NCI-H2227 (cell line): ENCODE measurements around the gene FLT3.
"Not testable (repeated sequence)": the region's sequence is repeated elsewhere in the genome, so short reads cannot be mapped to it uniquely, and the experiment has no call there.

Experiments used
- DNase-seq: peaks from one replicate; lab custom pipeline; 2025; ENCODE audit not compliant: unreplicated experiment; lab: John Stamatoyannopoulos, UW

FLT3 gene

DNA sequence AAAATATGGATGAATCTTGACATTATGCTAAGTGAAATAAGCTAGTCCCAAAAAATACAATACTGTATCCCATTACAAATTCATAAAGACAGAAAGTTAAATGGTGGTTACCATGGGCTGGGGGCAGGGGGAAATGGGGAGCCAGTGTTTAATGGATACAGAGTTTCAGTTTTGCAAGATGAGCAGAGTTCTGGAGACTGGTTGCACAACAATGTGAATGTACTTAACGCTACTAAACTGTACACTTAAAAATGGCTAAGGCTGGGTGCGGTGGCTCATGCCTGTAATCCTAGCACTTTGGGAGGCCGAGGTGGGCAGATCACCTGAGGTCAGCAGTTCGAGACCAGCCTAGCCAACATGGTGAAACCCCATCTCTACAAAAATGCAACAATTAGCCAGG lies 1.5 kb upstream of the FLT3 start:
- not testable (repeated sequence) for DNase-seq

DNA sequence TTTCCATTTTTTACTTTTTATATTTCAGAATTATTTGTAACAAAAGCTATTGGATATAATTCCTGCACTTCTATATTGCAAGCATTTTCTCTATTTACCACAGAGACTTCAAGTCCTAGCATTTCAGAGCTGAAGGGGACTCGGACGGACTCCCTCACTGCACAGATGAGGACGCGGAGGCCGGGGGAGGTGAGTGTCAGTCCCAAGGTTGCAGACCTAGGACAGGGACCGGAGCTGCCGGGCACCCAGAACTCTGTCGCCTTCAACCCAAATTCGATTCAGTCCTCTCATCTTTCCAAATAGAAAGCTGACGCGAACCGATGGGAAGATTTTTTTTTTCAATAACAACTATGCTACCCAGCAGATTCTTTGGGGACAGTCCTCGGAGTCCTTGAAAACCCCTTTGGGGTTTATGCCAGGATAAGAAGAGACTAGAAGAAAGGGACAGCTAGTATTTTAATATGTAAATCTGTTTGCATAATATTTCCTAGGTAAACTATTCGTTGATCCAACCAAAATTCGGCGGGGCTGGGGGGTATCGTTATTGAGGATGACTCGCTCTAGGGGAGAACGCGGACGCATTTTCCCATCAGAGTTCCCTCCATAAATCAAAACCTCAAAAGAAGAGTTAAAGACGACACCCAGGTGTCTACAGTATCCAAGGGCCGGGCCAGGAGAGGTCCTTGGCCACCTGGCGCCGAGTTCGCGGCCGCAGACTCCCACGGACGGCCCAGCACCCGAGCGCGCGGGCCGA lies 803 bp downstream of the FLT3 start:
- no peak for DNase-seq

DNA sequence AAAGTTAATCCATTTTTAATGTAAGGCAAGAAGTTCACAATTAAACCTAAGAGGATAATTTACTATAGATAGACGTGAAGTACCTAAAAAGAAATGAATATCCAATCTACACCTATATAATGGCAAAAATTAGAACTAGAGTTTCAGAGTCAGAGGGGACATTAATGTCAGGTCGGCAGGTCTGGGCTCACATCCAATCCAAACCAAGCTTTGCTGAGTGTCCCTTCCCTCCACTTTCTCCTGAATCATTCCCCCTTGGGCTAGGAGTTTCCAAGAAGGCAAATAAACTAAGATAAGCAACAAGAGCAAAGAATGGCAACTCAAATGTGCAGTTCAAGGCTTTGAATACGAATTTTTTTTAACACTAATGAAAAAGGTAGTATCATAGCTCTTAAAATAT lies 2.9 kb downstream of the FLT3 start:
- no peak for DNase-seq

DNA sequence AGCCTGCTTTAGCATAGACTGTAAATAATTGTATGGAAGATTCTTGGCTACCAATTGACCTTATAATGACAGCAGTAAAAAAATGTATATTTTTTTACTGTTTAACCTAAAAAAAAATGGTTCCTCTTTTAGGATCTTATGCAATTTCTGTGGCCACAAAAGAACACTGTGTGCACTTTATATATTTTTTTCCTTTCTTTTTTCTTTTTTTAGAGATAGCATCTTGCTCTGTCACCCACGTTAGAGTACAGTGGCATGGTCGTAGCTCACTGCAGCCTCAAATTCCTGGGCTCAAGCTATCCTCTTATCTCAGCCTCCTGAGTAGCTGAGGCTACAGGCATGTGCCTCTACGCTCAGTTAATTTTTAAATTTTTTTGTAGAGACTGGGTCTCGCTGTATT lies 6.1 kb downstream of the FLT3 start:
- DNase-seq = no peak

DNA sequence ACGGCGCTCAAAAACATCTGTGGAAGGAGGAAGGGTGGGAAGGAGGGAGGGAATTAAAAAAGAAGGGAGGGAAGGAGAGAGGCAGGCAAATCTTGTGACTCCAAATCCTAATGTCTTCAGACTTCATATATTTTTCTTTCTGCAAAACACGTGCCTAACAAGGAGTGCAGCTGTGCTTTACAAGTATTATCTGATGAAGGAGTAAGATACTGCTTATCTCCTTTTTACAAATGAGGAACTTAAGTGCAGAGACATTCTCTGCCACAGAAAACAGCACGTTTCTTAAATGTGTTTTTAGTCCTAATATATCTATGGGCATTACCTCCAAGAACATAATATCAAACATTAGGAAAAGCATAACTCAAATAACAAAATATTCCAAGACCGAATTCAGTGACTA lies 6.5 kb downstream of the FLT3 start:
- DNase-seq = no peak

DNA sequence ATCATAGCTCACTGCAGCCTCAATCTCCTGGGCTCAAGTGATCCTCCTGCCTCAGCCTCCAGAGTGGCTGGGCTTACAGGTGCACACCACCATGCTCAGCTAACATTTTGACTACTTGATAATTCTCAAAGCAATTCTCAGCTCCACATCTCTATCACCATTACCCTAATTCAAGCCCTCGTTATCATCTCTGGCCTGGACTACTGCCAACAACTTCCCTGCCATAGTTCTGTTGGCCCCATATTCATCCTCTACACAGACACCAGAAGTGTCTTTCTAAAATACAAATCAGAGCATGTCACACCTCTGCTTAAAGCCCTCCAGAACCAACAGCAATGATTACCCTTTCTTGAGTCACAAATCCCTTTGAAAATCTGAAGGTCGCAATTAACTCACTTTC lies 7.9 kb downstream of the FLT3 start:
- no peak for DNase-seq

DNA sequence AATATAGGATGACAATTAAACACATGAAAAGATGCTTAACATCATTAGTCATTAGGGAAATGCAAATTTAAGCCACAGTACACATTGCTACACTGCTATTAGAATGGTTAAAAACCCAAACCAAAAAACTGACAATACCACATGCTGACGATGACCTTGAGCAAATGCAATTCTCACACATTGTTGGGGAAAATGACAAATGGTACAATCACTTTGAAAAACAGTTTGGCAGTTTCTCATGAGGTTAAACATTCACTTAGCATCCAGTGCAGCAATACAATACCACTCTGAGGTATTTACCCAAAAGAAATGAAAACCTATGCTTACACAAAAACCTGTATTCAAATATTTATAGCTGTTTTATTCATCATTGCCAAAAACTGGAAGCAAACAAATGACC lies 11.3 kb downstream of the FLT3 start:
- DNase-seq = no peak

DNA sequence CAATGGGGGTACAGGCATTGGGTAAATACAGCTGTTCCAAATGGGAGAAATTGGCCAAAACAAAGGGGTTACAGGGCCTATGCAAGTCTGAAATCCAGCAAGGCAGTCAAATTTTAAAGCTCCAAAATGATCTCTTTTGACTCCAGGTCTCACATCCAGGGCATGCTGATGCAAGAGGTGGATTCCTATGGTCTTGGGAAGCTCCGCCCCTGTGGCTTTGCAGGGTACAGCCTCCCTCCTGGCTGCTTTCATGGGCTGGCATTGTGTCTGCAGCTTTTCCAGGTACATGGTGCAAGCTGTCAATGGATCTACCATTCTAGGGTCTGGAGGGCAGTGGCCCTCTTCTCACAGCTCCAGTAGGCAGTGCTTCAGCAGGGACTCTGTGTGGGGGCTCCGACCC lies 22.6 kb downstream of the FLT3 start:
- not testable (repeated sequence) for DNase-seq

DNA sequence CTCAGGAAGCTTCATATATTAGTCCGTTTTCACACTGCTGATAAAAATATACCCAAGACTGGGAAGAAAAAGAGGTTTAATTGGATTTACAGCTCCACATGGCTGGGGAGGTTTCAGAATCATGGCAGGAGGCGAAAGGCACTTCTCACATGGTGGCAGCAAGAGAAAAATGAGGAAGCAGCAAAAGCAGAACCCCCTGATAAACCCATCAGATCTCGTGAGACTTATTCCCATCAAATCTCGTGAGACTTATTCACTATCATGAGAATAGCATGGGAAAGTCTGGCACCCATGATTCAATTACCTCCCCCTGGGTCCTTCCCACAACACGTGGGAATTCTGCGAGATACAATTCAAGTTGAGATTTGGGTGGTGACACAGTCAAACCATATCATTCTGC lies 23.1 kb downstream of the FLT3 start:
- no peak for DNase-seq

DNA sequence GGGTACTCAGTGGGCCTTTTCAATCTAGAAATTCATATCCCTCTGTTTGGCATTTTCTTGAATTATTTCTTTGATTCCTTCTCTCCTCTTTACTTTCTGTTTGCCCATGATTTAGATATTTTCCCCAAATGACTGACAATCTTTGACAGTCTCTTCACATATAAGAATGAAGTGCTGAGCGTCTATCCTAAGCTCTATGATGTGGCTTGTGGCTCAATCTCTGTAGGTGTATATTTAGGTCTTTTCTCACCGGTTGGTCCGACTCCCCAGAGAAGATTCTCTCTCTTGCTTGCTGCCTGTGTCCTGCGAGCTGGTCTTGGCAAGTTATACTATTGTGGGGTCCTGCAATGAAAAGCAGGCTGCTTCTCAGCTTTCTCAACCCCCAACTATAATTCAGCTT lies 29.0 kb downstream of the FLT3 start:
- DNase-seq = no peak

DNA sequence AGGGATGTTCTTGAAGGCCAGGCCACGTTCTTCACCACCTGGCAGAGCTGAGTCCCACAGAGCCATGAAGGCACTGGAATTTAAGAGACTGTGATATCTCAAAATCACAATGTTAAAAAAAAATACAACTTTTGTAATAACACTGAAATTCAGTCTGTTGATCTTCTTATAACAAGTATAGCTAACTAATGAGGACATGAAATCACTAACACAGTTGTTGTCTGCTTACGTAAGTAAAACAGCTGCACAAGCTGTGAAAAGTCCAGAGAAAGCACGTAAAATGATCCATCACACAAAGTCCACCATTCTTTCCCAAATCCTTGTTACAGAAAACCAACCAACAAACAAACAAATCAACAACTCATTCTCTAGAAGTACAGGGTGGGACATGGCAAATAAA lies 32.9 kb downstream of the FLT3 start:
- DNase-seq = no peak

DNA sequence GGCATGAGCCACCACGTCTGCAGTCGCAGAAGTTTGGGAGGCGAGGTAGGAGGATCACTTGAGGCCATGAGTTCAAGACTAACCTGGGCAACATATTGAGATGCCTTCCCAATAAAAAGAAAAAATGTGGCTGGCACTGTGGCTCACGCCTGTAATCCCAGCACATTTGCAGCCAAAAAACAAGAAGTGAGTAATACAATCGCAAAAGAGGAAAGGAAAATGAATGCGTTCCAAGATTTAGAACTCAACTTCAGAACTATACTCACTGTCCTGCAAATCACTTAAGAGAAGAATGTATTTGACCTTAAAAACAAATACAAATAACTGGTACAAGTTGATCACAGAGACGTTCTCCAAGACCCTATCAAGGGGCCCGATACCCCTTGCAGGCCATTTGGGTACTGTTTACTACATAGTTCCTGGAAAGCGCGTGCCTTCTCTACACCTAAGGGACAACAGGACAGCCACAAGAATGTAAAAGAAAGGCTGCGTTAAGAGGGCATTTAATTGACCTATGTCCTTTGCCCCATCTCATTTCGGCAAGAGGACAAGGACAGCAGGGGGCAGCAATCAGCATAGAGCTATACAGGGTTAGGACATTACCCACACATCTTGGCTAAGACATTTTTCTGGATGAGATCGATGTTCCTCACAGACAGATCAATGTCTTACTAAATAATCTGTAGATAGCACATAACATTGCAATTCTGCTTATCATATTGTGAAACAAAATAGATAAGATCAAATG lies 41.3 kb downstream of the FLT3 start:
- no peak for DNase-seq

DNA sequence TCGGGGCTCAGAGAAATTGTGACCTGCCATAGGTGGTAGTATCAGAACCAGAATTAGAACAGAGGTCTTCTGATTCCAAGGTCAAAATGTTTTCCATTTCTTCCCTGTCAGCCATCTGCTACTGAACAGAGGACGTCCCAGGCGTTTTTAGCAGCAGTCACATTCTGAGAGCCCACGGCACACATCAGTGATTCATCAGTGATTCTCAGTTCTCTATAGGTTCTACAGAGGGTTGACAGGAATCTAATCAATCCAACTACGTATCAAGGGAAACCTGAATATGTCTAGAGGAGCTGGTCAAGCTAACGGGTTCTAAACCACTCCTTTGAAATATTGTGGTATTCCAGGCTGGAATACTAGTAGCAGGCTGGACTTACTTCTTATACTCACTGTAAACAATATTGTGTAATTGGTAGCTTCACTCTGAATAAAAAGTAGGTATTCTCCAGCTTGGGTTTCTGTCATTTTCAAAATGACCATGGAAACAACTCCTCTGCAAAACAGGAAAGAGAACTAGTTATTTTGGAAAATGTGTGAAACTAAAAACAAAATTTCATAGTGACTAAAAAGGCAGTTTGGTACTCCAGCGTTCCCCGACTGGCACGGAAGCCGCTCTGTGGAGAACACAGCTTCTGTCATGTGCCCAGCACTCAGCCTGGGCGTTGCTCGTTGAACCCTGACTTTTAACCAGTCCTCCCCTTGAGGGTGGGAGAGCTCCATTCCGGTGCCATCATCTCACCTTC lies 43.2 kb downstream of the FLT3 start:
- DNase-seq = no peak

DNA sequence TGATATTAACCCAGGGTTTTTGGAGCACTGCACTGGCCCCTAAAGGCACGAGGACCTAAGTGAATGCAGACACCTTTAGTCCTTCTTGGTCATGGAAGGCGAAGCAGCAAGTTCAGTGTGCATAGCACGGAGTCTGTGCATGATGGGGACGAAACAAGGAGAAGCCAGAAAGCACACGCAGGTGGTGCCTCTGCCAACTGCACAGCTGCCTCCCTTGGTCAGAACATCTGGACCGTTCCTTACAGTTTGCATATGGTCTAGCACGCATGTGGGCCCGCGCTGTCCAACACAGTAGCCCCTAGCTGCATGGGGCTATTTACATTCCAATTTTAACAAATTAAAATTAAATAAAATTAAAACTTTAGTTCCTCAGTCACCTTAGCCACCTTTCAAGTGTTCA lies 44.0 kb downstream of the FLT3 start:
- no peak for DNase-seq

DNA sequence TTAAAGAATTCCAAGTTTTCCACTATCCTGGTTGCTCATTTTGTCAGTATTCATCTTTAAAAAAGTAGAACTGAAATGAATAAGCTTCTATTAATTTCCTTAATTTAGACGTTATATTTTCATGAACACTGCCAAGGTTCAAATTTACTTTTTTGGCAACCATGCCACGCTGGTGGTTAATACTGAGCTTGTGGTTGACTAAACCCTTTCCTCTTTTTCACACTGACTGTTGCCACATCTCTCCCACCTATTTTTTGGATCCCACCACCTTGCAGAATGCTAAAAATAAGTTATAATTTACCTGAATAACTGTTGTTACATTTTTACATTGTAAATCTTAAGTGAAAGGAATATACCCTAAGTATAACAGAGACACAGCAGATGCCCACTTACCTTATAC lies 45.0 kb downstream of the FLT3 start:
- no peak for DNase-seq

DNA sequence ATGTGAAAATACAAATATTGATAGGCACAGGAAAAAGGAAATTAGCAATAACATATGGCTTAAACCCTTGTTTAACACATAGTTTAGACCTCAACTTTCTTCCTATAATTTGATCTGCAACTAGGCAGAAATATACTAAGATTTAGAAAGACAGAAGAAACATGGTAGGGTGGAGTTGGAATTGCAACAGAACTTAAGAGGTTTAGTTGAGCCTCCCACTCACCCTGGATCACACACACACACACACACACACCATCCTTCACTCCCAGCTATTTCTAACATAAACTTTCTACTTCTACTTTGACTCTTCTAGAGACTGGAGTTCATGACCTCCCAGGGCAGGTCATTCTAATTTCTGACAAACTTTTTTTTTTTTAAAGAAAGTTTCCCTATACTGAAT lies 47.4 kb downstream of the FLT3 start:
- DNase-seq = no peak

DNA sequence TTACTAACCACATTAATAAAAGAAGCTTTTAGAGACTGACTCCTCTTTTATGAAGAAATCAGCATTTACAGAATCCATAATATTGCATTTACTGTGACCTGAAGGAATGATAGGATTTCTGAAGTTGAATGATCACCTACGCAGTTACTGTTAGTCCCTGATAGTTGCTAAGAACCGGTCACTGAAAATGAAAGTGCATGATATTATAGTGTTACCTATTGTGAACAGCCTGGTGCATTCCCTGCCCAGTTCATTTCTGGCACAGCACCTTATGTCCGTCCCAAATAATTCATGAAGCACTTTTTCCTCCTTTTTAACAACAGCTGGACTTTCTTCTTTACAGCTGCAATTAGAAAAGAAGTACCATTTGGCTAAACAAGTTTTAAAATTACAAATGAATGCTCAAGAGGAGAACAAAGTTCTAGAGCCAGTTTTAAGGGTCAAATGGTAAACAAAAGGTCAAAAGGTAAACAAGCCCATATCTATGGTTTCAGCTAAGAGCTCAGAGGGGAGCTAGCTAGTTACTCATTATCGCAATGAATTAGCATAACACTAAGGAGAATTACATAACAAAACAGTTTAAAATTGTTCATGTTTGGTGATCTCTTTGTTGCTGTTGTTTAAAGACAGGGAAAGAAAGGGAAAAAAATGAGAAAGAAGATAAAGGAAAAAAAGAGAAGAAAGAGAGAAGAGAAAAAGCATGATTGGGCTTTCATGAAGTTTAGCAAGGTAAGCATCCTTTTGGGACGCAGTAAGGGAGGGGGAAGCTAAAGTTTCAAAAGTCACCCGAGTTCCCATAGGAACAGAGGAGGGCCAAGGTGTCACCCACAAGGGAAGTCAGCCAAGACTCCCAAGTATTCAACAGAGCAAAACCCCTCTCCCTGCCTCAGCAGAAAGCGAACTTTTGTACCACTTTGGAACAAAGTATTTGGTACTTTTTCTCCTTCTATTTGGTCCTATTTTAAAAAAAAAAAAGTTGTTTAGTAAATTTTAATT lies 50.2 kb downstream of the FLT3 start:
- no peak for DNase-seq

DNA sequence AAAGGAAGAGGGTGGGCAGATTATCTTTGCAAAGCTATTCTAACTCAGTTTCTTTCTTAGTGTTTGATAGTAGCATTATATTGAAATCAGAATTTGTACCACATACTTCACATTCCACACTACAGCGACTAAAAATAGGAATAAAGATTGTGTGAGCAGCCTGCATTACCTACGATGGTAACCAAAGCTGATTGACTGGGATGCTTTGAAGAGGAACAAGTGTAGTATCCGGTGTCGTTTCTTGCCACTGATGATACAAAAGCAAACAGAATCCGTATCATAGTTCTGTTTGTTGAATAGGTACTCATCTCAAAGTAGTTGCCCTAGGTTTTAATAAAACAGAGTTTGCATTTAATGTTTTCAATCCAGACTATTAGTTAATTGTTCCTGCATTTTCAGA lies 51.2 kb downstream of the FLT3 start:
- no peak for DNase-seq

DNA sequence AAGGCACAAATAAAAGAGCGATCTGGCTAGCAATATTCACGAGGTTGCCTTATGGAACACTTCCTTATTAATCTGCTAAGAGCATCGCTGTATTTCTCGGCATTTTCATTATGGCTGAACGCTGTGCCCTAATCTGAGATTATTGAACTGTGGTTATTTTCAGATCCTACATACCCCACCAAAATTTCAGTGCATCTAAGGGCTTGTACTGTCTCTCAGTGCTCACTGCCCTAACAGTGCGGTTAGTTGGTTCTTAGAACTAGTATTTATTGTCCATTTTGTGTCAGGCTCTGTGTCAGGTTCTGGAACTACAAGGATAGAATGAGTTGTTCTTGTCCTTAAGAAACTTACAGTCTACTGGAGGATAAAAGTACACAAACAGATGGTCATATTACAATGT lies 51.6 kb downstream of the FLT3 start:
- DNase-seq = no peak

DNA sequence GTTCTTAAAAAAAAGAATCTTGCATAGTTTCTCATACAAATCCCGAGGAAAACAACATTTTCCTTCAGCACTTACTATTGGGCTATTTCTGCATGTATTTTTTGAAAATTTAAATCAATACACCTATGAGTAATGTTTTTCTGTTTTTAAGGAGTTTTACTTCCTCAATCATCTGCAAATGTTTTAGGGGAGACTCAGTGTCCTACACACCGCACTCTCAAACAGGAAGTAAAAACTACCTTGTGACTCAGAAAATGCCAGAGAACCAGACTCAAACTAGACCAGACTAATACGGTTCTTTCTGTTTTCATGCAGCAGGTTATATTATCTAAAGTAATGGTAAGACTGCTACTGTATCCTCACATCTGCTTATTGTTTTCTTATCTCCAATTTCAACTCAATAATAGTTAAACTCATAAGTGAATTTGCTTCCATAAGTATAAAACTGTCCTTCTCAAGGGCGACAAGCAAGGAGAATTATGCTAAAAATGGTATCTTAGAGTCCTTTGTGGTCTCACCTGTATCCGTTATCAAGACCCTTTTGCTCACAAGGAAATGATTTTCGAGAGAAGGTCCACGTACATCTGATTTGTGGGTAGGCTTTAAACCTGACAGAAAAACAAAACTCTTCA lies 52.5 kb downstream of the FLT3 start:
- no peak for DNase-seq
